Calu3 (cell line): ENCODE results near the gene ASMTL. TPM values are rescaled to one million over a fixed set of nuclear protein-coding genes. Genes with fewer than 3 reads are reported as not detected.
A peak's percentile ranks its signal among the peaks of the same experiment; 100 is the strongest.

ENCODE experiments used
- BruUV-seq: library from RNA; stranded (reverse); fragments of 400-500 nt; replicated peaks from 2 replicates; lab custom pipeline; 2021; lab: Mats Ljungman, UMichigan
- CTCF ChIA-PET: fragments of 300-600 bp; sonication (Branson Sonifier 250); formaldehyde crosslinking; loops from one replicate; lab custom pipeline; 2022; ENCODE audit warnings: antibody characterized with exemption; lab: Charles Lee
- DNase-seq: peaks from one replicate; pipeline ENCODE4 v3.0.0; 2022
- H3K27ac Mint-ChIP-seq: one replicate; pipeline ENCODE4 v1.8.0; 2022; ENCODE audit warnings: mixed read lengths; ENCODE audit not compliant: unreplicated experiment
- H3K27me3 Mint-ChIP-seq: one replicate; pipeline ENCODE4 v1.8.0; 2022; ENCODE audit warnings: mixed read lengths; ENCODE audit not compliant: unreplicated experiment
- H3K36me3 Mint-ChIP-seq: one replicate; pipeline ENCODE4 v1.8.0; 2022; ENCODE audit warnings: mild to moderate bottlenecking, moderate library complexity, mixed read lengths; ENCODE audit not compliant: insufficient read depth, unreplicated experiment
- H3K4me1 Mint-ChIP-seq: one replicate; pipeline ENCODE4 v1.8.0; 2022; ENCODE audit warnings: mild to moderate bottlenecking, low read depth, mixed read lengths; ENCODE audit not compliant: unreplicated experiment
- H3K4me3 Mint-ChIP-seq: one replicate; pipeline ENCODE4 v1.8.0; 2022; ENCODE audit warnings: mild to moderate bottlenecking, low read depth, moderate library complexity, mixed read lengths; ENCODE audit not compliant: unreplicated experiment
- H3K9me3 Mint-ChIP-seq: one replicate; pipeline ENCODE4 v1.8.0; 2022; ENCODE audit warnings: low read depth, mixed read lengths; ENCODE audit not compliant: unreplicated experiment
- CTCF ChIP-seq: fragments of 200-600 bp; IDR thresholded peaks from one replicate; pipeline ENCODE4 v1.8.0; 2022; ENCODE audit warnings: antibody characterized with exemption; ENCODE audit not compliant: unreplicated experiment
- intact Hi-C: fragments of 100-400 bp; cut with micrococcal nuclease; formaldehyde crosslinking; loops from one replicate; pipeline ENCODE4 v1.10.0; 2022; ENCODE audit not compliant: unreplicated experiment
- total RNA-seq: library from RNA; stranded (reverse); gene quantifications from 2 replicates; pipeline ENCODE4 v1.2.3, GENCODE V29; 2022

The ASMTL gene
- total RNA-seq, 1 experiment from 2014 or later: 14.4 TPM

- intact Hi-C loops: no loop called here
- peaks cover 45% of the 10 kb centered on the region for H3K36me3 Mint-ChIP-seq
- peak overlapping the region; percentile 84 for H3K27ac Mint-ChIP-seq
- no peak for TF ChIP-seq CTCF
- H3K9me3 Mint-ChIP-seq: peaks cover 10% of the 10 kb centered on the region
- no peaks in the 10 kb centered on the region for H3K4me1 Mint-ChIP-seq
- no peaks in the 10 kb centered on the region for H3K27me3 Mint-ChIP-seq
- CTCF ChIA-PET: no interaction called here
- H3K4me3 Mint-ChIP-seq: no peak overlapping the region
- no TSS peak for BruUV-seq
- DNase-seq: no peak
Observed at GRCh38 chrX:1420371-1420770, 32.3 kb downstream of the ASMTL start.

- intact Hi-C loops: no loop called here
- H3K4me1 Mint-ChIP-seq: no peaks in the 10 kb centered on the region
Observed at GRCh38 chrX:1419545-1420355, 33.0 kb downstream of the ASMTL start.

GRCh38 chrX:1418901-1419544 lies 33.7 kb downstream of the ASMTL start:
- TF ChIP-seq CTCF: no peak
- H3K27me3 Mint-ChIP-seq: no peaks in the 10 kb centered on the region
- peaks cover 7% of the 10 kb centered on the region for H3K9me3 Mint-ChIP-seq
- H3K4me3 Mint-ChIP-seq: no peak overlapping the region
- DNase-seq: no peak
- peaks cover 49% of the 10 kb centered on the region for H3K36me3 Mint-ChIP-seq
- intact Hi-C loops: no loop called here
- no TSS peak for BruUV-seq
- H3K27ac Mint-ChIP-seq: no peak overlapping the region
- no peaks in the 10 kb centered on the region for H3K4me1 Mint-ChIP-seq
- CTCF ChIA-PET: no interaction called here

More at GRCh38 chrX:1419545-1420355, 33.0 kb downstream of the ASMTL start:
- Mint-ChIP-seq H3K36me3 (peaks cover 45% of the 10 kb centered on the region), H3K9me3 (peaks cover 7% of the 10 kb centered on the region), H3K27ac (peak overlapping the region; percentile 84), H3K27me3 (no peaks in the 10 kb centered on the region), H3K4me3 (no peak overlapping the region)
- TF ChIP-seq CTCF: no peak
- no peak for DNase-seq
- no TSS peak for BruUV-seq
- CTCF ChIA-PET: no interaction called here

- H3K4me1 Mint-ChIP-seq: no peaks in the 10 kb centered on the region
- H3K4me3 Mint-ChIP-seq: no peak overlapping the region
- intact Hi-C loops: no loop called here
- peaks cover 45% of the 10 kb centered on the region for H3K36me3 Mint-ChIP-seq
- DNase-seq: no peak
- no peaks in the 10 kb centered on the region for H3K27me3 Mint-ChIP-seq
- TF ChIP-seq CTCF: no peak
- no TSS peak for BruUV-seq
- CTCF ChIA-PET: no interaction called here
- H3K27ac Mint-ChIP-seq: no peak overlapping the region
- peaks cover 7% of the 10 kb centered on the region for H3K9me3 Mint-ChIP-seq
Observed at GRCh38 chrX:1417921-1418771, 34.6 kb downstream of the ASMTL start.
